ENCODE data around the gene FAM120A.

Gene FAM120A

DNA sequence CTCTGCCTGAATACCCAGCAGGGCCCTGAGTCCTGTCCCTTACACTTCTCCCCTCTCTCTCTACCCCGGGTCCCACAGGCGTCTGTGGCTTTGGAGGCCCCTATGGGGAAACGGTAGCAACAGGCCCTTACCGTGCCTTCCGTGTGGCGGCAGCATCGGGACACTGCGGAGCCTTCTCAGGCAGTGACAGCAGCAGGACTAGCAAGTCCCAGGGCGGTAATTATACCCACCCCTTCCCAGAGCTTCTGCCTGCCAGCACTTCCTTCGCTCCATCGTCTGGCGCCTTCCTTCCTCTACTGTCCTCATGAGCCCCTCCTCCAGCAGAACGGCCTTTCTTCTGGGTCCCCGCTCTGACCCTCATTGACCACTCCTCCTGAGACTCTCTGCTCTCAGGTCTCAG, 107.0 kb downstream of the FAM120A start:
- ATAC-seq (ENCODE audit: low read depth), result no peak
- no peaks in the 10 kb centered on the region for H3K9me3 ChIP-seq (ENCODE audit: severe bottlenecking)
- no peak overlapping the region for H3K4me3 ChIP-seq (ENCODE audit: severe bottlenecking)
- DNase-seq (ENCODE audit: low spot score), result no peak
- no peaks in the 10 kb centered on the region for H3K4me1 ChIP-seq (ENCODE audit: insufficient read depth, poor library complexity, severe bottlenecking)
- H3K36me3 ChIP-seq (ENCODE audit: low read depth), result peaks cover 96% of the 10 kb centered on the region
- H3K27me3 ChIP-seq (ENCODE audit: insufficient read depth, poor library complexity, severe bottlenecking), result no peaks in the 10 kb centered on the region
- H3K27ac ChIP-seq (ENCODE audit: poor library complexity, severe bottlenecking), result no peak overlapping the region
- TF ChIP-seq, protein P1, sequence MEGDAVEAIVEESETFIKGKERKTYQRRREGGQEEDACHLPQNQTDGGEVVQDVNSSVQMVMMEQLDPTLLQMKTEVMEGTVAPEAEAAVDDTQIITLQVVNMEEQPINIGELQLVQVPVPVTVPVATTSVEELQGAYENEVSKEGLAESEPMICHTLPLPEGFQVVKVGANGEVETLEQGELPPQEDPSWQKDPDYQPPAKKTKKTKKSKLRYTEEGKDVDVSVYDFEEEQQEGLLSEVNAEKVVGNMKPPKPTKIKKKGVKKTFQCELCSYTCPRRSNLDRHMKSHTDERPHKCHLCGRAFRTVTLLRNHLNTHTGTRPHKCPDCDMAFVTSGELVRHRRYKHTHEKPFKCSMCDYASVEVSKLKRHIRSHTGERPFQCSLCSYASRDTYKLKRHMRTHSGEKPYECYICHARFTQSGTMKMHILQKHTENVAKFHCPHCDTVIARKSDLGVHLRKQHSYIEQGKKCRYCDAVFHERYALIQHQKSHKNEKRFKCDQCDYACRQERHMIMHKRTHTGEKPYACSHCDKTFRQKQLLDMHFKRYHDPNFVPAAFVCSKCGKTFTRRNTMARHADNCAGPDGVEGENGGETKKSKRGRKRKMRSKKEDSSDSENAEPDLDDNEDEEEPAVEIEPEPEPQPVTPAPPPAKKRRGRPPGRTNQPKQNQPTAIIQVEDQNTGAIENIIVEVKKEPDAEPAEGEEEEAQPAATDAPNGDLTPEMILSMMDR (IDR thresholded peaks at IDR 0.05; ENCODE audit: poor library complexity, severe bottlenecking), result no peak

- ATAC-seq (ENCODE audit: low read depth) (no peak), DNase-seq (ENCODE audit: low spot score) (no peak)
- Histone ChIP-seq H3K9me3 (ENCODE audit: severe bottlenecking) (no peaks in the 10 kb centered on the region), H3K27me3 (ENCODE audit: insufficient read depth, poor library complexity, severe bottlenecking) (no peaks in the 10 kb centered on the region), H3K36me3 (ENCODE audit: low read depth) (peaks cover 80% of the 10 kb centered on the region), H3K4me1 (ENCODE audit: insufficient read depth, poor library complexity, severe bottlenecking) (no peaks in the 10 kb centered on the region), H3K4me3 (ENCODE audit: severe bottlenecking) (no peak overlapping the region), H3K27ac (ENCODE audit: poor library complexity, severe bottlenecking) (no peak overlapping the region)
- TF ChIP-seq, protein P1 (IDR thresholded peaks at IDR 0.05; ENCODE audit: poor library complexity, severe bottlenecking), result no peak
Observed at GRCh38 chr9:93560991-93561390, 109.5 kb downstream of the FAM120A start.

GRCh38 chr9:93562157-93562556, 110.7 kb downstream of the FAM120A start:
- ATAC-seq (ENCODE audit: low read depth) (no peak), DNase-seq (ENCODE audit: low spot score) (no peak)
- Histone ChIP-seq H3K27ac (ENCODE audit: poor library complexity, severe bottlenecking) (no peak overlapping the region), H3K27me3 (ENCODE audit: insufficient read depth, poor library complexity, severe bottlenecking) (no peaks in the 10 kb centered on the region), H3K36me3 (ENCODE audit: low read depth) (peaks cover 70% of the 10 kb centered on the region), H3K4me1 (ENCODE audit: insufficient read depth, poor library complexity, severe bottlenecking) (no peaks in the 10 kb centered on the region), H3K9me3 (ENCODE audit: severe bottlenecking) (no peaks in the 10 kb centered on the region), H3K4me3 (ENCODE audit: severe bottlenecking) (no peak overlapping the region)
- TF ChIP-seq, protein P1 (IDR thresholded peaks at IDR 0.05; ENCODE audit: poor library complexity, severe bottlenecking), result no peak

GRCh38 chr9:93565089-93565488, 113.6 kb downstream of the FAM120A start:
- Histone ChIP-seq H3K36me3 (ENCODE audit: low read depth) (peaks cover 40% of the 10 kb centered on the region), H3K4me3 (ENCODE audit: severe bottlenecking) (no peak overlapping the region), H3K27ac (ENCODE audit: poor library complexity, severe bottlenecking) (no peak overlapping the region), H3K27me3 (ENCODE audit: insufficient read depth, poor library complexity, severe bottlenecking) (no peaks in the 10 kb centered on the region), H3K9me3 (ENCODE audit: severe bottlenecking) (no peaks in the 10 kb centered on the region), H3K4me1 (ENCODE audit: insufficient read depth, poor library complexity, severe bottlenecking) (peaks cover 3% of the 10 kb centered on the region)
- no peak for ATAC-seq (ENCODE audit: low read depth)
- no peak for DNase-seq (ENCODE audit: low spot score)
- TF ChIP-seq, protein P1 (IDR thresholded peaks at IDR 0.05; ENCODE audit: poor library complexity, severe bottlenecking), result no peak

DNA sequence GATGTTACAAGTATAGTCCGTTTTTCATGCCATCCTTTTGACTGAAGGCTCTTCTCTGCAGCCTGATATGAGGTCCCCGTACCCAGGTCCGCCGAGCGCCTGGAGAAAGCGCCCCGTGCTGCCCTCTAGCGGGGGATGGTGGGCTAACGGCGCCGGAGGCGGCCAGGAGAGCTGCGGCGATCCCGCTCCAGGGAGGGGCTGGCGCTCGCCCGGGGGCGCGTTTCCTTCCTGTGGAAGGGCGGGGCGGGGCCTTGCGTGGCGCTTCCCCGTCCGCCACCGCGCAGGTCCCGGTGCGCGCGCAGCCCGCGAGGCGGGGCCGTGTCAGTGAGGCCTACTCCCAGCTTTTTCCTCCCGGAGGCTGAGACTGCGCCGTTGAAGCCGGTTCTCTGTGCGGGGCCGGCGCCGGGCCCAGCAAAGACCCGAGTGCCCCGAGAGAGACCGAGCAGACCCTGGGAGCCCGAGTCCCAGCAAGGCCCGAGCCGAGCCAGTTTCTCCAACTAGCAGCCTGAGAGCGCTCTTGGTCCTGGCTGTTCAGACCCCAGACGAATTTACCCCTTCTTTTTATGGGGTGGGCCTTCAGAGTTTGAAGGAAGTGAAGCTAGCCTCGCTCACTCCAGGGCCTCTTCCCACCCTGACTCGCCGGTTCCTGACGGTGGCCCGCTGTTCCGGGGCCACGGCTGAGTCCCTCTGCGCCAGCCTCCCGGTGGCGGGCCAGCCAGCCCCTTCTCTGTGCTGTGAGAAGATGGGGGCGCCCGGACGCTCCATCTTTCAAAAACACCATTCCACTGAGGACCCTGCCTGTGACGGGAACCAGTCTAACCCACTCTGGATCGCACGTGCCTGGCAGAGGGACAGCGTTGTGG, 115.2 kb downstream of the FAM120A start:
- peak overlapping the region; percentile 37 for H3K4me3 ChIP-seq (ENCODE audit: severe bottlenecking)
- H3K9me3 ChIP-seq (ENCODE audit: severe bottlenecking), result no peaks in the 10 kb centered on the region
- TF ChIP-seq, protein P1 (IDR thresholded peaks at IDR 0.05; ENCODE audit: poor library complexity, severe bottlenecking), result peak; percentile 98
- DNase-seq (ENCODE audit: low spot score), result peak; percentile 95
- H3K27ac ChIP-seq (ENCODE audit: poor library complexity, severe bottlenecking), result peak overlapping the region; percentile 64
- ATAC-seq (ENCODE audit: low read depth), result peak; percentile 95
- no peaks in the 10 kb centered on the region for H3K27me3 ChIP-seq (ENCODE audit: insufficient read depth, poor library complexity, severe bottlenecking)
- peaks cover 25% of the 10 kb centered on the region for H3K36me3 ChIP-seq (ENCODE audit: low read depth)
- peaks cover 3% of the 10 kb centered on the region for H3K4me1 ChIP-seq (ENCODE audit: insufficient read depth, poor library complexity, severe bottlenecking)

All from RWPE2 (cell line).